HepG2 (cell line): ENCODE measurements around the gene MRFAP1L1. TPM values are rescaled to one million over a fixed set of nuclear protein-coding genes. Genes with fewer than 3 reads are reported as not detected.

ENCODE experiments used
- ATAD3A ChIP-seq: sonication (generic); formaldehyde crosslinking; IDR thresholded peaks from 2 replicates; pipeline ENCODE4 v1.4.0; 2020; ENCODE audit warnings: missing genetic modification reagents
- FOXJ3 ChIP-seq: sonication (generic); formaldehyde crosslinking; IDR thresholded peaks from 2 replicates; pipeline ENCODE4 v1.4.0; 2020; ENCODE audit warnings: missing genetic modification reagents, mild to moderate bottlenecking, borderline replicate concordance
- IKZF4 ChIP-seq: sonication (generic); formaldehyde crosslinking; IDR thresholded peaks from 2 replicates; pipeline ENCODE4 v1.5.1; 2020; ENCODE audit warnings: borderline replicate concordance, mild to moderate bottlenecking, low read depth, missing genetic modification reagents; ENCODE audit errors: not compliant biosample characterization
- KDM1A ChIP-seq: IDR thresholded peaks from 2 replicates; pipeline ENCODE4 v1.6.1; 2016; ENCODE audit warnings: missing compliant biosample characterization
- KLF11 ChIP-seq: IDR thresholded peaks from 2 replicates; pipeline ENCODE4 v1.6.1; 2016; ENCODE audit warnings: missing compliant biosample characterization
- SRY ChIP-seq: sonication (generic); formaldehyde crosslinking; IDR thresholded peaks from 2 replicates; pipeline ENCODE4 v1.8.0; 2022; ENCODE audit warnings: mild to moderate bottlenecking, missing genetic modification reagents
- SYNCRIP ChIP-seq: fragments of 200-400 bp; formaldehyde crosslinking; IDR thresholded peaks from 2 replicates; pipeline ENCODE4 v1.6.1; 2018; ENCODE audit warnings: mild to moderate bottlenecking, low read depth, low read length; ENCODE audit not compliant: insufficient read depth
- ZNF121 ChIP-seq: sonication (generic); formaldehyde crosslinking; IDR thresholded peaks from 2 replicates; pipeline ENCODE4 v1.5.0; 2020; ENCODE audit warnings: mild to moderate bottlenecking, missing genetic modification reagents
- ZNF501 ChIP-seq: sonication (generic); formaldehyde crosslinking; IDR thresholded peaks from 2 replicates; pipeline ENCODE4 v1.5.1; 2020; ENCODE audit warnings: mild to moderate bottlenecking, moderate library complexity, missing genetic modification reagents
- polyA plus RNA-seq, 8 experiments: library from polyadenylated mRNA; depleted of rRNA in 3 of 8; stranded (reverse) in 7 of 8; unstranded in 1 of 8; fragments of >200 nt; fragmentation: Illumina TruSeq in 4 of 8; extraction: Trizol in 4 of 8; gene quantifications; 2 replicates each; pipeline versions ENCODE4 v1.2.1 to v1.2.3, GENCODE V29; 2011 to 2016; ENCODE audit warnings: low read depth in 4 of 8, missing spikeins in 1 of 8, mixed read lengths in 1 of 8; ENCODE audit not compliant: insufficient read depth in 1 of 8
- total RNA-seq, 5 experiments: library from RNA; depleted of rRNA; stranded (reverse); fragments of >200 nt; fragmentation: Illumina TruSeq; extraction: Trizol; gene quantifications; 2 replicates each; pipeline ENCODE4 v1.2.3, GENCODE V29; 2016; ENCODE audit warnings: low read depth in 1 of 5
- TF ChIP-seq, protein P1 (sequence below): IDR thresholded peaks from 2 replicates; pipeline ENCODE4 v1.4.0; 2020; ENCODE audit warnings: mild to moderate bottlenecking, missing genetic modification reagents
- TF ChIP-seq, protein P2 (sequence below): sonication (generic); formaldehyde crosslinking; IDR thresholded peaks from 2 replicates; pipeline ENCODE4 v1.5.0; 2020; ENCODE audit warnings: missing genetic modification reagents, mild to moderate bottlenecking, borderline replicate concordance
- TF ChIP-seq, protein P3 (sequence below): IDR thresholded peaks from 2 replicates; pipeline ENCODE4 v1.6.1; 2012; ENCODE audit warnings: low read depth, low read length, improper control_type of control experiment
- TF ChIP-seq, protein P4 (sequence below): sonication (generic); formaldehyde crosslinking; IDR thresholded peaks from 2 replicates; pipeline ENCODE4 v1.8.0; 2022; ENCODE audit warnings: mild to moderate bottlenecking, missing genetic modification reagents, borderline replicate concordance
- TF ChIP-seq, protein P5 (sequence below): sonication (generic); formaldehyde crosslinking; IDR thresholded peaks from 2 replicates; pipeline ENCODE4 v1.4.0; 2020; ENCODE audit warnings: mild to moderate bottlenecking, low read depth, missing genetic modification reagents
- TF ChIP-seq, protein P6 (sequence below): sonication (generic); formaldehyde crosslinking; IDR thresholded peaks from 2 replicates; pipeline ENCODE4 v1.8.1; 2023; ENCODE audit warnings: mild to moderate bottlenecking, moderate library complexity, missing genetic modification reagents
- TF ChIP-seq, protein P7 (sequence below): sonication (generic); formaldehyde crosslinking; IDR thresholded peaks from 2 replicates; pipeline ENCODE4 v1.5.1; 2020; ENCODE audit warnings: missing genetic modification reagents, mild to moderate bottlenecking, borderline replicate concordance

The MRFAP1L1 gene
- total and polyA plus RNA-seq, 2 of the 13 experiments (the other 11 are each of a cell fraction or from before 2014, with no cell fraction given), result 44.8 to 76.6 TPM

DNA sequence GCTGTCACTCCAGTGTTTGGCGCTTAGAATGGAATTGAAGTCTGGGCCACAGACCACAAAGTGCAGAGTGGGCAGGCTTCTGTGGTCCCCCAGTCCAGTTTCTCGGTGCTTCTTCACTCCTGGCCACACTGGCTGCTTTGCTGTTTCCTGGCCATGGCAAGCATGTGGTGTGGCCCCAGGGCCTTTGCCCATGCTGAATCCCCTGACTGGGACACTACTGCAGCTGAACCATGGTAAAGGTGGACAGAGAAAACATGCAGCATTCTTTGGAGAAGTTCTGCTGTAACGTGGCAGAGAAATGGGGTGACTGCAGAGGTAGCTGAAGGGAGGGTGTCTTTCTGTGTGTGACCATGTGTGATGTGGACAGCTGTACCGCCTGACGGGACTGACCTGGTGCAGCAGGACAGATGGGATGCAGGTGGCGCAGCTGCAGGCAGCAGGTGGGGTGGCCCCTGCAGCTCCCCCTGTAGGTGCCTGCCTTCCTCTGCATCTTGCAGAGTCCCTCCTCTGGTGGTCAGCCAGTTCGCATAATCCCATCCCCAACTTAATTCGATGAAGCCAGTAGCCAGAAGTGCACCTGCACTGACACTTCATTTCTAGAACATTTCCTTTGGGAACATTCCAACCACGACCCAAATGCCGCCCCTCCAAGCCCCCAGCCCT lies 29.2 kb downstream of the MRFAP1L1 start (continued):
- no peak for TF ChIP-seq KLF11
- TF ChIP-seq ATAD3A (CRISPR knock-in tag), result no peak
- TF ChIP-seq, protein P1, sequence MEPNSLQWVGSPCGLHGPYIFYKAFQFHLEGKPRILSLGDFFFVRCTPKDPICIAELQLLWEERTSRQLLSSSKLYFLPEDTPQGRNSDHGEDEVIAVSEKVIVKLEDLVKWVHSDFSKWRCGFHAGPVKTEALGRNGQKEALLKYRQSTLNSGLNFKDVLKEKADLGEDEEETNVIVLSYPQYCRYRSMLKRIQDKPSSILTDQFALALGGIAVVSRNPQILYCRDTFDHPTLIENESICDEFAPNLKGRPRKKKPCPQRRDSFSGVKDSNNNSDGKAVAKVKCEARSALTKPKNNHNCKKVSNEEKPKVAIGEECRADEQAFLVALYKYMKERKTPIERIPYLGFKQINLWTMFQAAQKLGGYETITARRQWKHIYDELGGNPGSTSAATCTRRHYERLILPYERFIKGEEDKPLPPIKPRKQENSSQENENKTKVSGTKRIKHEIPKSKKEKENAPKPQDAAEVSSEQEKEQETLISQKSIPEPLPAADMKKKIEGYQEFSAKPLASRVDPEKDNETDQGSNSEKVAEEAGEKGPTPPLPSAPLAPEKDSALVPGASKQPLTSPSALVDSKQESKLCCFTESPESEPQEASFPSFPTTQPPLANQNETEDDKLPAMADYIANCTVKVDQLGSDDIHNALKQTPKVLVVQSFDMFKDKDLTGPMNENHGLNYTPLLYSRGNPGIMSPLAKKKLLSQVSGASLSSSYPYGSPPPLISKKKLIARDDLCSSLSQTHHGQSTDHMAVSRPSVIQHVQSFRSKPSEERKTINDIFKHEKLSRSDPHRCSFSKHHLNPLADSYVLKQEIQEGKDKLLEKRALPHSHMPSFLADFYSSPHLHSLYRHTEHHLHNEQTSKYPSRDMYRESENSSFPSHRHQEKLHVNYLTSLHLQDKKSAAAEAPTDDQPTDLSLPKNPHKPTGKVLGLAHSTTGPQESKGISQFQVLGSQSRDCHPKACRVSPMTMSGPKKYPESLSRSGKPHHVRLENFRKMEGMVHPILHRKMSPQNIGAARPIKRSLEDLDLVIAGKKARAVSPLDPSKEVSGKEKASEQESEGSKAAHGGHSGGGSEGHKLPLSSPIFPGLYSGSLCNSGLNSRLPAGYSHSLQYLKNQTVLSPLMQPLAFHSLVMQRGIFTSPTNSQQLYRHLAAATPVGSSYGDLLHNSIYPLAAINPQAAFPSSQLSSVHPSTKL (CRISPR knock-in tag), result no peak
- TF ChIP-seq, protein P2, sequence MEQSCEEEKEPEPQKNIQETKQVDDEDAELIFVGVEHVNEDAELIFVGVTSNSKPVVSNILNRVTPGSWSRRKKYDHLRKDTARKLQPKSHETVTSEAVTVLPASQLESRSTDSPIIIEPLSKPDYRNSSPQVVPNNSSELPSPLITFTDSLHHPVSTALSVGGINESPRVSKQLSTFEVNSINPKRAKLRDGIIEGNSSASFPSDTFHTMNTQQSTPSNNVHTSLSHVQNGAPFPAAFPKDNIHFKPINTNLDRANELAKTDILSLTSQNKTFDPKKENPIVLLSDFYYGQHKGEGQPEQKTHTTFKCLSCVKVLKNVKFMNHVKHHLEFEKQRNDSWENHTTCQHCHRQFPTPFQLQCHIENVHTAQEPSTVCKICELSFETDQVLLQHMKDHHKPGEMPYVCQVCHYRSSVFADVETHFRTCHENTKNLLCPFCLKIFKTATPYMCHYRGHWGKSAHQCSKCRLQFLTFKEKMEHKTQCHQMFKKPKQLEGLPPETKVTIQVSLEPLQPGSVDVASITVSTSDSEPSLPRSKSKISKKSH (CRISPR knock-in tag), result no peak
- TF ChIP-seq KDM1A (CRISPR knock-in tag), result no peak
- TF ChIP-seq FOXJ3 (CRISPR knock-in tag), result no peak
- TF ChIP-seq, protein P3, sequence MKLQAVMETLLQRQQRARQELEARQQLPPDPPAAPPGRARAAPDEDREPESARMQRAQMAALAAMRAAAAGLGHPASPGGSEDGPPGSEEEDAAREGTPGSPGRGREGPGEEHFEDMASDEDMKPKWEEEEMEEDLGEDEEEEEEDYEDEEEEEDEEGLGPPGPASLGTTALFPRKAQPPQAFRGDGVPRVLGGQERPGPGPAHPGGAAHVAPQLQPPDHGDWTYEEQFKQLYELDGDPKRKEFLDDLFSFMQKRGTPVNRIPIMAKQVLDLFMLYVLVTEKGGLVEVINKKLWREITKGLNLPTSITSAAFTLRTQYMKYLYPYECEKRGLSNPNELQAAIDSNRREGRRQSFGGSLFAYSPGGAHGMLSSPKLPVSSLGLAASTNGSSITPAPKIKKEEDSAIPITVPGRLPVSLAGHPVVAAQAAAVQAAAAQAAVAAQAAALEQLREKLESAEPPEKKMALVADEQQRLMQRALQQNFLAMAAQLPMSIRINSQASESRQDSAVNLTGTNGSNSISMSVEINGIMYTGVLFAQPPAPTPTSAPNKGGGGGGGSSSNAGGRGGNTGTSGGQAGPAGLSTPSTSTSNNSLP, result no peak
- TF ChIP-seq, protein P4, sequence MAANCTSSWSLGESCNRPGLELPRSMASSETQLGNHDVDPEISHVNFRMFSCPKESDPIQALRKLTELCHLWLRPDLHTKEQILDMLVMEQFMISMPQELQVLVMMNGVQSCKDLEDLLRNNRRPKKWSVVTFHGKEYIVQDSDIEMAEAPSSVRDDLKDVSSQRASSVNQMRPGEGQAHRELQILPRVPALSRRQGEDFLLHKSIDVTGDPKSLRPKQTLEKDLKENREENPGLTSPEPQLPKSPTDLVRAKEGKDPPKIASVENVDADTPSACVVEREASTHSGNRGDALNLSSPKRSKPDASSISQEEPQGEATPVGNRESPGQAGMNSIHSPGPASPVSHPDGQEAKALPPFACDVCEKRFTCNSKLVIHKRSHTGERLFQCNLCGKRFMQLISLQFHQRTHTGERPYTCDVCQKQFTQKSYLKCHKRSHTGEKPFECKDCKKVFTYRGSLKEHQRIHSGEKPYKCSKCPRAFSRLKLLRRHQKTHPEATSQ (CRISPR knock-in tag), result no peak
- TF ChIP-seq SYNCRIP, result no peak
- TF ChIP-seq IKZF4, result no peak
- TF ChIP-seq SRY, result no peak
- TF ChIP-seq, protein P5, sequence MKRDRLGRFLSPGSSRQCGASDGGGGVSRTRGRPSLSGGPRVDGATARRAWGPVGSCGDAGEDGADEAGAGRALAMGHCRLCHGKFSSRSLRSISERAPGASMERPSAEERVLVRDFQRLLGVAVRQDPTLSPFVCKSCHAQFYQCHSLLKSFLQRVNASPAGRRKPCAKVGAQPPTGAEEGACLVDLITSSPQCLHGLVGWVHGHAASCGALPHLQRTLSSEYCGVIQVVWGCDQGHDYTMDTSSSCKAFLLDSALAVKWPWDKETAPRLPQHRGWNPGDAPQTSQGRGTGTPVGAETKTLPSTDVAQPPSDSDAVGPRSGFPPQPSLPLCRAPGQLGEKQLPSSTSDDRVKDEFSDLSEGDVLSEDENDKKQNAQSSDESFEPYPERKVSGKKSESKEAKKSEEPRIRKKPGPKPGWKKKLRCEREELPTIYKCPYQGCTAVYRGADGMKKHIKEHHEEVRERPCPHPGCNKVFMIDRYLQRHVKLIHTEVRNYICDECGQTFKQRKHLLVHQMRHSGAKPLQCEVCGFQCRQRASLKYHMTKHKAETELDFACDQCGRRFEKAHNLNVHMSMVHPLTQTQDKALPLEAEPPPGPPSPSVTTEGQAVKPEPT, result no peak
- TF ChIP-seq ZNF501, result no peak
- no peak for TF ChIP-seq ZNF121 (CRISPR knock-in tag)
- TF ChIP-seq, protein P6, sequence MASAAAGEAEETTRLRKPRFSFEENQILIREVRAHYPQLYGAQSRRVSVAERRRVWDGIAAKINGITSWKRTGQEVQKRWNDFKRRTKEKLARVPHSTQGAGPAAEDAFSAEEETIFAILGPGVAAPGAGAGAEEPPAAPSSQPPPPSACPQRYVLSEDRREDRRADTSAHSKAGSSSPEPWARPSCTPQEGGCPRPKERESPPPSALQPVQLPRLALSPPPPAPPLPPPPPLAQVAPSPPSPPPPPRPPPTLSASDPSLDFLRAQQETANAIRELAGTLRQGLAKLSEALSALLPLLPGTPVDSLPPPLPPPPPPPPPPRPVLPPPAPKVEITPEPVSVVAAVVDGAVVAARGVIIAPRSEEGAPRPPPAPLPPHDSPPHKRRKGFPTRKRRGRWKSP, result no peak
- TF ChIP-seq, protein P7, sequence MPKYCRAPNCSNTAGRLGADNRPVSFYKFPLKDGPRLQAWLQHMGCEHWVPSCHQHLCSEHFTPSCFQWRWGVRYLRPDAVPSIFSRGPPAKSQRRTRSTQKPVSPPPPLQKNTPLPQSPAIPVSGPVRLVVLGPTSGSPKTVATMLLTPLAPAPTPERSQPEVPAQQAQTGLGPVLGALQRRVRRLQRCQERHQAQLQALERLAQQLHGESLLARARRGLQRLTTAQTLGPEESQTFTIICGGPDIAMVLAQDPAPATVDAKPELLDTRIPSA (CRISPR knock-in tag), result no peak
